ENCODE results near the gene NDUFA11. TPM values are rescaled to one million over a fixed set of nuclear protein-coding genes. Genes with fewer than 3 reads are reported as not detected.
A peak's percentile ranks its signal among the peaks of the same experiment; 100 is the strongest.

The NDUFA11 gene
- total RNA-seq, 2 donors from 2014 or later, result 206 to 224 TPM

DNA sequence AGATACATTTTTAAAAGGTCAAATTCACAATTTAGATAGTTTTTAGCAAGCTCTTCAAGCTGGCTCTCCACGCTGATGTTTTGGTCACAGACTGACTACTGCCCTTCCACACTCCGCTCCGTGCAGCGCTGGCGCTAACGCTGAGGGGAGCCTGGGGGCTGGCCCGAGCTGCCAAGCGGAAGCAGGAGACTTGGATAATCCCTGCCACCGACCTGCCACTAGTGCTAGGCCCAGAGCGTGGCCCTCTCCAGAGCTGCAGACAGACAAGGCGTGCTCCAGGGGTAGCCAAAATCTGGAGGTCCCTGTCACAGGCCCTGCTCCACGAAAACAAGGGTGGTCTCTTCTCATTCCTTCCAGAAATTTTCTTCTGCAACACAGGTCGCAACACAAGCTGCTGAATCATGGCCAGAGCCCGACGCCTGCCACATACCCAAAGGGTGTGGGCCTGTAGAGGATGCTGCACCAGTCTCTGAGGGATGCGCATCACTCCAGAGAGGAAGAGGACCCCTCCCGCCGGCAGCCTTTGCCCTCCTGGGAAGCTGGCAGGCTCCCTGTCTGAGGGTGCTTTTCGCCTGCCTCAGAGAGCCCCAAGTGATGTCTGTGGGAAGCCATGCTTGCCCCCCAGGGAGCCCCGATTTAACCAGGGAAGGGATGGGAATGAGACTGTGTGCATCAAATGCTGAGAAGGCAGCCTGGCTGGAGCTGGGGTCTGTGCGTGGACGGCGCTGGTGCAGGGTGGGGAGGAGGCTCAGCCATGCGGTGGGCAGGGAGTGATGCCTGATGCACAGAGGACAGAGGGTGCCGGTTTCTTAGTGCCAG is 32.1 kb upstream of the NDUFA11 start:
- peak overlapping the region in 1 of 2 donors; percentile 85 for H3K27ac Mint-ChIP-seq
- H3K36me3 Mint-ChIP-seq, result peaks cover 0 to 5% of the 10 kb centered on the region in 2 donors
- H3K9me3 Mint-ChIP-seq, result no peaks in the 10 kb centered on the region
- ATAC-seq (no peak), DNase-seq (ENCODE audit: low spot score in 2 of 2) (no peak)

DNA sequence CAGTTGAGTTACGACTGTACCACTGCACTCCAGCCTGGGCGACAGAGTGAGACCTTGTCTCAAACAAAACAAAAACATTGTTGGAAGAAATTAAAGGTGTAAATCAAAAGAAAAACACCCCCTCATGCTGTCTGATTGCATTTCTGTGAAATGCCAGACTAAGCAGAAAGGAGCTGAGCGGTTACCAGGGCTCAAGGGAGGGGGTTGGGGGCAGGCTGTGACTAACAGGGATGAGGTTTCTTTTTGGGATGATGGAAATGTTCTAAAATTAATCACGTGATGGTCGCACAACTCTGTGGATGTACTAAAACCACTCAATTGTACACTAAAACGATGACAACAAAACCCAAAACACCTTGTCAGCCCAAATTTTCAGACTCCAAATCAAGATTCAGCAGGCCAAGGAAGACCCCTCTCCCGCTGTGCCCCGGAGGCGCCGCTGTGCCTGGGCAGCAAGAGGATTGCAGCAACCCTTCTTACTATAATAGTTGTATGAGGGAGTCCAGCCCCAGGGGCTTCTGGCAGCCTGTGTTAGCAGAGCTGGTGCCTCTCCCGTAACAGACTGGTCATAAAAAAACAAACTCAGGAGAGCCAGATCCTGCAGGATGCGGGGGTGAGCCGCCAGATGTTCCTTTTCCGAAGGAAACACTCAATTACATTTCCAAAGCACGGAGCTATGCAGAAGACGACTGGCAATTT is 31.3 kb upstream of the NDUFA11 start:
- DNase-seq (ENCODE audit: low spot score in 2 of 2) (no peak), ATAC-seq (no peak)
- Mint-ChIP-seq H3K36me3 (peaks cover 0 to 5% of the 10 kb centered on the region in 2 donors), H3K9me3 (no peaks in the 10 kb centered on the region), H3K27ac (peak overlapping the region in 1 of 2 donors; percentile 80)

DNA sequence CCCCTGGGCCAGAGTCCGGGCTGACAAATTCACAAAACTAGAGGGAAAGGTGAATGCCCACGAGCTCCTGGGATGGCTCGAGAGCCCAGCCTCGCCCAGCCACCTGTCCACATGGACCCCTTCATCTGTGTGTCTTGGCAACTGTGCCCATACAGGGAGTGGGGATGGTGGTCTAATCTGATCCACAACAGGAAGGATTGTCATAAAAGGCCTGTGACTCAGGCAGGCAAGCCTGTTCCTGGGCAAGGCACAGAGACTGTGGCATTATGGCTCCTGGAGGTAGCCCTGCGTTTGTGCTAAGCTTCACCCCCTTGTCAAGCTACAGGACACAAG is 30.4 kb upstream of the NDUFA11 start:
- DNase-seq (ENCODE audit: low spot score in 2 of 2) (no peak), ATAC-seq (no peak)
- Mint-ChIP-seq H3K36me3 (peaks cover 0 to 5% of the 10 kb centered on the region in 2 donors), H3K27ac (peak overlapping the region in 1 of 2 donors; percentile 39), H3K9me3 (no peaks in the 10 kb centered on the region)

DNA sequence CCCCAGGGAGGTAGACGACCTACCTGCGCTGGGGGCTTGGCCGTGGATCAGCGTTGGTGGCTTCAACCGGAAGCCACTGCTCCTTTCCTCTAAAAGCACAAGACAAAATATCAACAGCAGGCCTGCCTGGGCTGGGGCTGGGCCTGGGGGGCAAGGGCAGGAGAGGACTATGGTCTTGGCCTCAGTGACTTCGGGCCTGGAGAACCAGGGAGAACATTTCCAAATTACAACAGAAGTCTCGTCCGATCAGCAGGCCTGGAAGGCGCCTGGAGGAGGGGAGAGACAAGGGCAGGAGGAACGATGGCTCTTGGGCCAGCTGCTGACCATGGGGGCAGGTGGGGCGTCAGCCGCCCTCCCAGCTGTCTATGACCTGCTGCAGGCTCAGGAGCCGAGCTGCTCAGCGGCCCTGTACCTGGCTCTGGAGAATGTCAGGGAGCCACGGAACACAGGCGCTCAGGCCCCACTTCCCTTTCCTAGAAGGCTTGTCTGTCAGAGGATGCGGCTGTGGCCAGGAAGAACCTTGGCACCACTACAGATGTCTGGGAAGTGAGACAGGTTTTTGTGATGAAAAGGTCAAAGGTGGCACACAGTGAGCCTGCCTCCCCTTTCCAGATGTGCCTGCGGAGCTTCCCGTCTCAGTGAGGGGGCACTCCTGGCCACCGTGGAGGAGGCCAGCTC is 29.9 kb upstream of the NDUFA11 start:
- Mint-ChIP-seq H3K27ac (peak overlapping the region in 1 of 2 donors; percentile 57), H3K9me3 (no peaks in the 10 kb centered on the region), H3K36me3 (peaks cover 0 to 5% of the 10 kb centered on the region in 2 donors)
- DNase-seq (ENCODE audit: low spot score in 2 of 2), result no peak
- ATAC-seq, result no peak

DNA sequence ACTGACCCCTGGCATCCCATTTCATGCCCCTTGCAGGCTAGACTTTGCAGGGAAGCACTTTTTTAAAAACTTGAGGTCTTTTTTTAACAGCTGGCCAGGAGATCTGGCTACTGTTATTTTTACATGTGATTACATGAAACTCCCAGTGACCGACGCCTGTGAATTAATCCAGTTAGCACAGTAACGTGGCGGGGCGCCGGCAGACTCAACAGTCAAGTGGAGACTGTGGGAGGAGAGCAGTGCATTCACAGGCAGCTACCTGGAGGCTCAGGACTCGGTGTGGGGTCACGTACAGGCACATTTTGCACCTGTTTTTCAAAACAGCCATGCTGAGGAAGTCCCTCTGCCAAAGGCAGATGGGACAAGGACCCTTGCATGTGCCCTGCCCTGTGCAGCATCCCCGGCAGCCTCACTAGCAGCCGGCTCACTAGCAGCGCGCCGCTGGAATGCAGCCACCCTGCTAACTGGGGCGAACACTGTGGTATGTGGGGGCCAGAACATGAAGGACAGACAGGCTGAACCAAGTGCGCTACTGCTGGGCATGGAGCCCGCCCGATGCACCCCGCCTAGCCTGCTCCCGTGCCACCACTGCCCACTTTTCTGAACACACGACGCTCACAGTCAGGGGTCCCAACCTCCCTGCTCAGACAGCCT is 29.1 kb upstream of the NDUFA11 start:
- Mint-ChIP-seq H3K36me3 (peaks cover 0 to 9% of the 10 kb centered on the region in 2 donors), H3K27ac (peak overlapping the region in 1 of 2 donors; percentile 50), H3K9me3 (no peaks in the 10 kb centered on the region)
- DNase-seq (ENCODE audit: low spot score in 2 of 2) (no peak), ATAC-seq (no peak)

- peaks cover 0 to 6% of the 10 kb centered on the region in 2 donors for H3K36me3 Mint-ChIP-seq
- no peak for DNase-seq (ENCODE audit: low spot score in 2 of 2)
- H3K9me3 Mint-ChIP-seq, result no peaks in the 10 kb centered on the region
- ATAC-seq, result no peak
- peak overlapping the region in 1 of 2 donors; percentile 50 for H3K27ac Mint-ChIP-seq
These were observed 28.6 kb upstream of the NDUFA11 start for GRCh38 chr19:5932146-5932545.

GRCh38 chr19:5931251-5931650 is 27.7 kb upstream of the NDUFA11 start:
- DNase-seq (ENCODE audit: low spot score in 2 of 2), result no peak
- no peaks in the 10 kb centered on the region for H3K9me3 Mint-ChIP-seq
- no peak overlapping the region for H3K27ac Mint-ChIP-seq
- ATAC-seq, result no peak
- peaks cover 0 to 6% of the 10 kb centered on the region in 2 donors for H3K36me3 Mint-ChIP-seq

DNA sequence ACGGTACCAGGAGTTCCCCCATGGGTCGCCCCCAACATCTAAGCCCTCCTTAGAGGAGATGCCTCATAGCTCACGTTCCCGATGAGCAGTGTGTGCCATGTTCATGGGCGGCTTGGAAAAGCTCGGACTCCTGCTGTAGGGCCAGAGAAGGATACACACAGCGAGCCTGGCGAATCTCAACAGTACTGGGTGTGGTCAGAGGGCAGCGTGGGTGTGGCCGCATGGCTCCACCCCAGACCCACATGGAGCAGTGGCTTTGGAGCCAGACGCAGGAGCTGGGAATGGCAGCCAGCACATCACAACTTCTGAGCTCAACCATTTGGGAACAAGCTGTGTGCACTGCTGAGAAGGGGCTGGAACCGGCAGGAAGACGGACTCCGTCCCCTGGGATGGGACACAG is 26.0 kb upstream of the NDUFA11 start:
- ATAC-seq, result no peak
- no peak overlapping the region for H3K27ac Mint-ChIP-seq
- DNase-seq (ENCODE audit: low spot score in 2 of 2), result no peak
- H3K9me3 Mint-ChIP-seq, result no peaks in the 10 kb centered on the region
- peaks cover 0 to 6% of the 10 kb centered on the region in 2 donors for H3K36me3 Mint-ChIP-seq

- no peak for DNase-seq (ENCODE audit: low spot score in 2 of 2)
- Mint-ChIP-seq H3K27ac (no peak overlapping the region), H3K36me3 (peaks cover 0 to 6% of the 10 kb centered on the region in 2 donors), H3K9me3 (no peaks in the 10 kb centered on the region)
- ATAC-seq, result no peak
These were observed 25.6 kb upstream of the NDUFA11 start for GRCh38 chr19:5929179-5929578.

- H3K27ac Mint-ChIP-seq, result no peak overlapping the region
- H3K9me3 Mint-ChIP-seq, result no peaks in the 10 kb centered on the region
- peaks cover 0 to 6% of the 10 kb centered on the region in 2 donors for H3K36me3 Mint-ChIP-seq
- ATAC-seq, result no peak
- DNase-seq (ENCODE audit: low spot score in 2 of 2), result no peak
These were observed 23.8 kb upstream of the NDUFA11 start for GRCh38 chr19:5927441-5927821.

DNA sequence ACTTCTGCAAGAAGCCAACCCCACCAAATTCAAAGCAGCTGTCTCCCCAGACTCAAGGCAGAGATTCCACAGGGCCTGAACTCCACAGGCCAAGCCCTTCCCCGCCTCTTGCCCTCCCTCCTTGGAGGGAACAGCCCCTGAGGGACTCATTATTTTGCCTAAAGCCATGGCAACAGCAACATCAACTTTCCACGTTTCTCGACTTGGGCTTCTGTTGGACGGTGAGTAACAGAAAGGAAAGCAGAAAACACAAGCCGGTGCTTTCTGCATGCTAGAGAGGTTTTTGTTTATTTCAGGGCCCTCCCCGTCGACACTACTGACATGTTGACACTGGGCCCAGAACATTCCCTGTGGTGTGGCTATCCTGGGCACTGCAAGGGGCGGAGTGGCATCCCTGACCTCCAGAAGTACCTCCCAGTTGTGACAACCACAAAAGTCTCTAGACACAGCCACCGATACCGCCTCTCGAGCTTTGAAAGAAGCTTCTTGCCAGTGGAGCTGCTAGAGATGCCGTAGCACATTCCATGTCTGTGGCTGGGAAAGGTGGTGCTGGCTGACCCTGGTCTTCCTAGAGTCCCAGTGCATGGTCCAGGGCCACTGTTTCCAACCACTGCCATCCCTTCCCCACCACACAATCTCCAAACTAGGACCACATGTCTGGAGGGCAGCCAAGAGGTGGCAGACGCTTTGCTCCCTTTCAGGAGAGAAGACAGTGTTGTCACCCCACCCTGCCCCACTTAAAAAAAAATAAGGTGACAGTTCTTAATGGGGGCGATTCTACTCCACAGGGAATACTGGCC is 23.3 kb upstream of the NDUFA11 start:
- peak overlapping the region in 1 of 2 donors; percentile 60 for H3K27ac Mint-ChIP-seq
- ATAC-seq (no peak), DNase-seq (ENCODE audit: low spot score in 2 of 2) (no peak)
- no peaks in the 10 kb centered on the region for H3K9me3 Mint-ChIP-seq
- peaks cover 0 to 6% of the 10 kb centered on the region in 2 donors for H3K36me3 Mint-ChIP-seq

GRCh38 chr19:5925830-5926427 is 22.3 kb upstream of the NDUFA11 start:
- Mint-ChIP-seq H3K9me3 (no peaks in the 10 kb centered on the region), H3K27ac (peak overlapping the region in 1 of 2 donors; percentile 60), H3K36me3 (peaks cover 0 to 6% of the 10 kb centered on the region in 2 donors)
- DNase-seq (ENCODE audit: low spot score in 2 of 2) (no peak), ATAC-seq (no peak)

GRCh38 chr19:5923356-5923755 is 19.8 kb upstream of the NDUFA11 start:
- DNase-seq (ENCODE audit: low spot score in 2 of 2) (no peak), ATAC-seq (no peak)
- H3K27ac Mint-ChIP-seq, result peak overlapping the region; percentile 35 to 65
- no peaks in the 10 kb centered on the region for H3K9me3 Mint-ChIP-seq
- H3K36me3 Mint-ChIP-seq, result peaks cover 0 to 6% of the 10 kb centered on the region in 2 donors

DNA sequence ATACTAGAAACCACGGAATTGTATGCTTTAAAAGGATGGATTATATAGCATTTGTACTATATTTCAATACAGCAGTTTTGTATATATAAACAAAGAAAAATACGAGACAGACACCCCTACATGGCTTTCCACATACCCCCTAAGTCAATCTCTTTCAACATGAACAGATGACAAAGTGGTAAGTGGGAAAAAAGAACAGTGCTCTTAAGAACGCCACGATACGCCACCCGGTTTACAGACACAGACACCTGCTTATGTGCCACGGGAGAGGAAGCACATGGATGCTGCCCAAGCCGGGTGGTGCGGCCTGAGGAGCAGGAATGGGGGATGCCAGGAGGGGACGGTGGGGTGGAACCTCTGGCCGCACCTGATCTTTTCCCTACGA is 18.6 kb upstream of the NDUFA11 start:
- Mint-ChIP-seq H3K36me3 (no peaks in the 10 kb centered on the region), H3K9me3 (no peaks in the 10 kb centered on the region), H3K27ac (no peak overlapping the region)
- no peak for ATAC-seq
- DNase-seq (ENCODE audit: low spot score in 2 of 2), result no peak

DNA sequence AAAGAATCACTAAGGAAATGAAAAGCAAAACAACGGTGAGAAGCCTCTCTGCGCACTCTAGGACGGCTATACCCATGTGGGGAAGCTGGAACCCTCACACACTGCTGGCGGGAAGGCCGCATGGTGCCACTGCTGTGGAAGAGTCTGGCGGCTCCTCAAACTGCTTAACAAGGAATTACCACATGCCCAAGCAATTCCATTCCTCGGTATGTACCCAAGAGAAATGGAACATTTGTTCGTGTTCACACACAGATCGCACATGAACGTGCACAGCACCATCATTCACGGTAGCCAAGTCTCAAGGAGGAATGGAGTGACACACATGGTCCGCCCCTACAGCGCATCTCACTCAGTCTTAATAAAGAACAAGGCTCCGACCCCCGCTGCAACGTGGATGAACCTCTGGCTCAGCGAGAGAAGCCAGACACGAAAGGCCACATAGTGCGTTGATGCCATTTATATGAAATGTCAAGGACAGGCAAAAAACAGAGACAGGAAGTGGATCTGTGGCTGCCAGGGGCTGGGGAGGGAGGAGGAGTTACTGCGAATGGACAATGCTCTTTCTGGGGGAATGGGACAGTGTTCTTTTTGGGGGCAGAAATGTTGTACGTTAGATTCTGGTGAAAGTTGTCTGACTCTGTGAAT is 18.0 kb upstream of the NDUFA11 start:
- DNase-seq (ENCODE audit: low spot score in 2 of 2), result no peak
- H3K9me3 Mint-ChIP-seq, result no peaks in the 10 kb centered on the region
- H3K27ac Mint-ChIP-seq, result peak overlapping the region in 1 of 2 donors; percentile 44
- no peak for ATAC-seq
- no peaks in the 10 kb centered on the region for H3K36me3 Mint-ChIP-seq
